ENCODE measurements around the gene STK16.
A peak's percentile ranks its signal among the peaks of the same experiment; 100 is the strongest.

STK16 gene

GRCh38 chr2:219214141-219214540 lies 31.1 kb upstream of the STK16 start:
- no peak for DNase-seq

GRCh38 chr2:219214786-219215185 lies 30.5 kb upstream of the STK16 start:
- DNase-seq: no peak

- DNase-seq: no peak
Observed at GRCh38 chr2:219215871-219216534, 29.3 kb upstream of the STK16 start.

- DNase-seq: no peak
Observed at GRCh38 chr2:219216535-219216915, 28.8 kb upstream of the STK16 start.

- peak; percentile 30 to 71 for DNase-seq
Observed at GRCh38 chr2:219218217-219218731, 27.0 kb upstream of the STK16 start.

GRCh38 chr2:219218732-219219701 lies 26.3 kb upstream of the STK16 start, which contains the start of gene ABCB6:
TSS of gene ABCB6 (minus strand) at chr2:219218958. CDS start at chr2:219218673, 285 bp downstream.
- DNase-seq: peak; percentile 95

GRCh38 chr2:219219784-219220532 lies 25.3 kb upstream of the STK16 start:
- no peak for DNase-seq

GRCh38 chr2:219220652-219221402 lies 24.5 kb upstream of the STK16 start:
- no peak for DNase-seq

- no peak for DNase-seq
Observed at GRCh38 chr2:219221957-219222518, 23.2 kb upstream of the STK16 start.

GRCh38 chr2:219223831-219224610 lies 21.3 kb upstream of the STK16 start:
- no peak for DNase-seq

GRCh38 chr2:219225350-219225749 lies 19.9 kb upstream of the STK16 start:
- DNase-seq: no peak

GRCh38 chr2:219228041-219228910 lies 17.0 kb upstream of the STK16 start:
- no peak for DNase-seq

GRCh38 chr2:219228911-219229304 lies 16.4 kb upstream of the STK16 start:
- no peak for DNase-seq

GRCh38 chr2:219229305-219230058 lies 15.8 kb upstream of the STK16 start, which contains the start of the genes ANKZF1 and ATG9A:
TSS of gene ANKZF1 (plus strand) at chr2:219229806. CDS start at chr2:219230258, 452 bp downstream.
TSS of gene ATG9A (minus strand) at chr2:219229636. CDS start at chr2:219228024, 1,612 bp downstream.
- DNase-seq: peak; percentile 97 to 99

- DNase-seq: peak; percentile 22 to 28
Observed at GRCh38 chr2:219230059-219230540, 15.2 kb upstream of the STK16 start.

GRCh38 chr2:219234331-219234730 lies 10.9 kb upstream of the STK16 start:
- DNase-seq: no peak

- no peak for DNase-seq
Observed at GRCh38 chr2:219243291-219243761, 2.0 kb upstream of the STK16 start.

GRCh38 chr2:219244789-219245147 lies 511 bp upstream of the STK16 start:
- DNase-seq: no peak

- no peak for DNase-seq
Observed at GRCh38 chr2:219245899-219246230, 586 bp downstream of the STK16 start.

Data from NCI-H2081 (cell line).